Liver (tissue), 9 donors: ENCODE data around the gene MLLT10. TPM values are rescaled to one million over a fixed set of nuclear protein-coding genes. Genes with fewer than 3 reads are reported as not detected.

ENCODE experiments used
- DNase-seq: peaks from one replicate; pipeline ENCODE4 v3.0.0-alpha.2; 2017; ENCODE audit warnings: low spot score
- H3K27ac ChIP-seq, 2 donors: one replicate each; pipeline ENCODE4 v1.7.0; 2013; ENCODE audit warnings: inconsistent platforms in 2 of 2, low read length in 2 of 2, control low read depth in 1 of 2, low read depth in 1 of 2, mild to moderate bottlenecking in 1 of 2
- H3K27me3 ChIP-seq, 4 donors: one replicate each; pipeline versions ENCODE4 v1.6.1 to v1.7.0; 2013; ENCODE audit warnings: low read length in 3 of 4, inconsistent platforms in 1 of 4, mild to moderate bottlenecking in 1 of 4, moderate library complexity in 1 of 4; ENCODE audit not compliant: control insufficient read depth in 4 of 4, insufficient read depth in 4 of 4
- H3K36me3 ChIP-seq, 4 donors: one replicate each; pipeline versions ENCODE4 v1.6.1 to v1.7.0; 2013; ENCODE audit warnings: low read length in 3 of 4, mild to moderate bottlenecking in 3 of 4, low read depth in 1 of 4, moderate library complexity in 1 of 4; ENCODE audit not compliant: control insufficient read depth in 4 of 4, insufficient read depth in 3 of 4
- H3K4me1 ChIP-seq, 4 donors: one replicate each; pipeline versions ENCODE4 v1.6.1 to v1.7.0; 2013; ENCODE audit warnings: low read length in 3 of 4, mild to moderate bottlenecking in 3 of 4, moderate library complexity in 1 of 4; ENCODE audit not compliant: control insufficient read depth in 4 of 4, insufficient read depth in 4 of 4
- H3K4me3 ChIP-seq, 3 donors: one replicate each; pipeline versions ENCODE4 v1.6.1 to v1.7.0; 2013; ENCODE audit warnings: low read length in 3 of 3, control low read depth in 1 of 3, low read depth in 1 of 3, mild to moderate bottlenecking in 1 of 3
- H3K9ac ChIP-seq, 2 donors: one replicate each; pipeline ENCODE4 v1.7.0; 2013; ENCODE audit warnings: low read length in 2 of 2, mild to moderate bottlenecking in 2 of 2, moderate library complexity in 2 of 2, control low read depth in 1 of 2, low read depth in 1 of 2
- H3K9me3 ChIP-seq, 4 donors: one replicate each; pipeline versions ENCODE4 v1.6.1 to v1.7.0; 2013; ENCODE audit warnings: low read length in 3 of 4; ENCODE audit not compliant: control insufficient read depth in 4 of 4
- EGR1 ChIP-seq, 2 donors: IDR thresholded peaks; 2 replicates each; pipeline ENCODE4 v1.6.1; 2016 to 2018; ENCODE audit warnings: antibody characterized with exemption in 2 of 2, low read depth in 2 of 2
- FOXA1 ChIP-seq: IDR thresholded peaks from 2 replicates; pipeline ENCODE4 v1.6.1; 2016; ENCODE audit warnings: antibody characterized with exemption
- FOXA2 ChIP-seq: IDR thresholded peaks from 2 replicates; pipeline ENCODE4 v1.6.1; 2016; ENCODE audit warnings: antibody characterized with exemption
- GABPA ChIP-seq, 2 donors: IDR thresholded peaks in 1 of 2; conservative IDR thresholded peaks in 1 of 2; 2 replicates each; pipeline ENCODE4 v1.6.1; 2016; ENCODE audit warnings: antibody characterized with exemption in 2 of 2, mild to moderate bottlenecking in 1 of 2, moderate library complexity in 1 of 2
- HNF4A ChIP-seq, 2 donors: conservative IDR thresholded peaks; 2 replicates each; pipeline ENCODE4 v1.6.1; 2016; ENCODE audit warnings: antibody characterized with exemption in 2 of 2, mild to moderate bottlenecking in 2 of 2
- HNF4G ChIP-seq: IDR thresholded peaks from 2 replicates; pipeline ENCODE4 v1.6.1; 2016; ENCODE audit warnings: antibody characterized with exemption
- JUND ChIP-seq, 2 donors: IDR thresholded peaks; 2 replicates each; pipeline ENCODE4 v1.6.1; 2016; ENCODE audit warnings: antibody characterized with exemption in 2 of 2
- NR2F2 ChIP-seq: IDR thresholded peaks from 2 replicates; pipeline ENCODE4 v1.6.1; 2016; ENCODE audit warnings: antibody characterized with exemption
- RAD21 ChIP-seq, 2 donors: IDR thresholded peaks; 2 replicates each; pipeline ENCODE4 v1.6.1; 2016; ENCODE audit warnings: antibody characterized with exemption in 2 of 2, mild to moderate bottlenecking in 2 of 2
- RXRA ChIP-seq, 2 donors: IDR thresholded peaks; 2 replicates each; pipeline ENCODE4 v1.6.1; 2017 to 2018; ENCODE audit warnings: antibody characterized with exemption in 2 of 2, mild to moderate bottlenecking in 1 of 2
- SP1 ChIP-seq: IDR thresholded peaks from 2 replicates; pipeline ENCODE4 v1.6.1; 2018; ENCODE audit warnings: antibody characterized with exemption, mild to moderate bottlenecking
- TAF1 ChIP-seq: conservative IDR thresholded peaks from 2 replicates; pipeline ENCODE4 v1.6.1; 2016; ENCODE audit warnings: antibody characterized with exemption, mild to moderate bottlenecking
- YY1 ChIP-seq: IDR thresholded peaks from 2 replicates; pipeline ENCODE4 v1.6.1; 2016; ENCODE audit warnings: antibody characterized with exemption, mild to moderate bottlenecking
- WGBS: extraction: QIAGEN DNeasy Blood & Tissue Kit; methylation state at CpG from one replicate; pipeline ENCODE4 v1.1.7; 2013; 5-methylcytosine and 5-hydroxymethylcytosine counted together
- polyA plus RNA-seq, 2 donors: library from polyadenylated mRNA; stranded (reverse) in 1 of 2; unstranded in 1 of 2; fragments of 200-250 nt in 1 of 2; fragments of >200 nt in 1 of 2; fragmentation: Nextera tagmentation in 1 of 2; extraction: Ambion mirVana in 1 of 2; gene quantifications; one replicate each; pipeline versions ENCODE4 v1.2.1 to v1.2.3, GENCODE V29; 2013 to 2015
- total RNA-seq, 2 donors: library from RNA; depleted of rRNA; stranded (reverse); fragments of >200 nt; gene quantifications; one replicate each; pipeline ENCODE4 v1.2.3, GENCODE V29; 2014
- TF ChIP-seq, protein P1 (sequence below): IDR thresholded peaks from 2 replicates; pipeline ENCODE4 v1.6.1; 2016; ENCODE audit warnings: antibody characterized with exemption
- TF ChIP-seq, protein P2 (sequence below): IDR thresholded peaks from 2 replicates; pipeline ENCODE4 v1.6.1; 2016; ENCODE audit warnings: antibody characterized with exemption
- TF ChIP-seq, protein P3 (sequence below): fragments of 150-350 bp; IDR thresholded peaks from 2 replicates; pipeline ENCODE4 v1.5.1; 2017; ENCODE audit warnings: improper control_type of control experiment, low read depth, low read length; ENCODE audit not compliant: missing input control
- TF ChIP-seq, protein P4 (sequence below): IDR thresholded peaks from 2 replicates; pipeline ENCODE4 v1.6.1; 2016; ENCODE audit warnings: antibody characterized with exemption, mild to moderate bottlenecking
- TF ChIP-seq, protein P5 (sequence below): IDR thresholded peaks from 2 replicates; pipeline ENCODE4 v1.6.1; 2016; ENCODE audit warnings: antibody characterized with exemption
- donor health status: healthy.
- donor health status: healthy.
- donor health status: healthy.
- donor health status: healthy.
- donor health status: healthy.

MLLT10 gene
- total and polyA plus RNA-seq, 4 donors: 11.9 to 47.4 (median 22.6) TPM

DNA sequence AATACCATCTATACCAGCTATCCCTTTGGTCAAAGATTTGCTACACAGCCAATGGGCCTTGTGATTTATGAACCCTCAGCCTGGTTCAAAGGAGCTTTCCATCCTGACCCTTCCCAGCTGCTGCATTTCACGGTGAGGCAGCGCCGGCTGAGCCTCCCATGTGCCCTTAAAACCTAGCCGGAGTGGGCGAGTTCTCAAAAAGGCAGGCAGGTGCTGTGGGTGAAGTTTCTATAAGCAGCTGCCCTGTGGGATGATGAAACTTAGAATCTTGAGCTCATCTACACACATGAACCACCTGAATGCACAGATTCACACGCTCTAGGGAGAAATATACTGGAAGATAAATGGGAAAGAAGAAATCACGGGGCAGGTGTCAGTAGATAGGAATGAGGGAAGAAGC, 224.7 kb downstream of the MLLT10 start:
- H3K27me3 ChIP-seq: no peaks in the 10 kb centered on the region
- DNase-seq: no peak
- TF ChIP-seq, protein P1, sequence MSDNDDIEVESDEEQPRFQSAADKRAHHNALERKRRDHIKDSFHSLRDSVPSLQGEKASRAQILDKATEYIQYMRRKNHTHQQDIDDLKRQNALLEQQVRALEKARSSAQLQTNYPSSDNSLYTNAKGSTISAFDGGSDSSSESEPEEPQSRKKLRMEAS: no peak
- TF ChIP-seq, protein P2, sequence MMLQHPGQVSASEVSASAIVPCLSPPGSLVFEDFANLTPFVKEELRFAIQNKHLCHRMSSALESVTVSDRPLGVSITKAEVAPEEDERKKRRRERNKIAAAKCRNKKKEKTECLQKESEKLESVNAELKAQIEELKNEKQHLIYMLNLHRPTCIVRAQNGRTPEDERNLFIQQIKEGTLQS: no peak
- TF ChIP-seq JUND (IDR thresholded peaks at IDR 0.05): no peak
- TF ChIP-seq NR2F2: no peak
- TF ChIP-seq FOXA2: no peak
- TF ChIP-seq RXRA (IDR thresholded peaks at IDR 0.05): no peak
- TF ChIP-seq, protein P3, sequence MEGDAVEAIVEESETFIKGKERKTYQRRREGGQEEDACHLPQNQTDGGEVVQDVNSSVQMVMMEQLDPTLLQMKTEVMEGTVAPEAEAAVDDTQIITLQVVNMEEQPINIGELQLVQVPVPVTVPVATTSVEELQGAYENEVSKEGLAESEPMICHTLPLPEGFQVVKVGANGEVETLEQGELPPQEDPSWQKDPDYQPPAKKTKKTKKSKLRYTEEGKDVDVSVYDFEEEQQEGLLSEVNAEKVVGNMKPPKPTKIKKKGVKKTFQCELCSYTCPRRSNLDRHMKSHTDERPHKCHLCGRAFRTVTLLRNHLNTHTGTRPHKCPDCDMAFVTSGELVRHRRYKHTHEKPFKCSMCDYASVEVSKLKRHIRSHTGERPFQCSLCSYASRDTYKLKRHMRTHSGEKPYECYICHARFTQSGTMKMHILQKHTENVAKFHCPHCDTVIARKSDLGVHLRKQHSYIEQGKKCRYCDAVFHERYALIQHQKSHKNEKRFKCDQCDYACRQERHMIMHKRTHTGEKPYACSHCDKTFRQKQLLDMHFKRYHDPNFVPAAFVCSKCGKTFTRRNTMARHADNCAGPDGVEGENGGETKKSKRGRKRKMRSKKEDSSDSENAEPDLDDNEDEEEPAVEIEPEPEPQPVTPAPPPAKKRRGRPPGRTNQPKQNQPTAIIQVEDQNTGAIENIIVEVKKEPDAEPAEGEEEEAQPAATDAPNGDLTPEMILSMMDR: no peak
- TF ChIP-seq YY1: no peak
- no peak for TF ChIP-seq FOXA1
- no peak for TF ChIP-seq EGR1 (IDR thresholded peaks at IDR 0.05; ENCODE audit: low read depth in 2 of 2)
- no peak for TF ChIP-seq SP1
- no peak for TF ChIP-seq GABPA (IDR thresholded peaks at IDR 0.05 in 1 of 2, conservative IDR thresholded peaks at IDR 0.05 in 1 of 2)
- no peak for TF ChIP-seq TAF1
- H3K4me1 ChIP-seq: no peaks in the 10 kb centered on the region
- no peaks in the 10 kb centered on the region for H3K9me3 ChIP-seq
- no peak overlapping the region for H3K27ac ChIP-seq
- H3K36me3 ChIP-seq: peaks cover 5 to 11% (median 8%) of the 10 kb centered on the region in 4 donors
- H3K4me3 ChIP-seq: no peak overlapping the region
- no peak overlapping the region for H3K9ac ChIP-seq
- 97% methylated on average over 7 of the region's 7 CpGs for WGBS

DNA sequence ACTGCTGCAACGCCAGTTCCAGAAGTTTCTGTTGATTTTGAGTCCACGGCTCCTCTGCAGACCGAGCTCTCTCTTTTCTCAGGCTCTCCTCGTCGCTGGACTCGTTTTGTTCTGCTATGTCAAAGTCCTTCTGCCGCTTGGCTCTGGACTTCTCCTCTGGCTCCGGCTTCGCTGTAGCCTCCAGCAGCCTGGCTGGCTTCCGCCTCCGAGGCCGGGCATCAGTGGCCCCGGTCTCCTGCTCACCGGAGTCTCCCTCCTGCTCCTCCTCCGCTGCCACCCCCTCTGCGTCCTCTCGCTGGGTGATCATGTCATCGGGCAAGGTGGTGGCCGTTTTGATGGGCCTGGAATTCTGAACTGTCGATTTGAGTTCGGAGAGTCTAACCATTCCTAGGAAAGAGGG, 225.2 kb downstream of the MLLT10 start:
- Histone ChIP-seq H3K4me1 (no peaks in the 10 kb centered on the region), H3K9me3 (no peaks in the 10 kb centered on the region), H3K4me3 (no peak overlapping the region), H3K27me3 (no peaks in the 10 kb centered on the region), H3K9ac (no peak overlapping the region), H3K27ac (no peak overlapping the region), H3K36me3 (peaks cover 5 to 11% (median 8%) of the 10 kb centered on the region in 4 donors)
- DNase-seq: no peak
- TF ChIP-seq RAD21 (IDR thresholded peaks at IDR 0.05) (no peak), TAF1 (no peak), YY1 (no peak), HNF4G (no peak), HNF4A (conservative IDR thresholded peaks at IDR 0.05) (no peak), RXRA (IDR thresholded peaks at IDR 0.05) (no peak), GABPA (IDR thresholded peaks at IDR 0.05 in 1 of 2, conservative IDR thresholded peaks at IDR 0.05 in 1 of 2) (no peak)
- TF ChIP-seq, protein P2: no peak
- TF ChIP-seq, protein P4, sequence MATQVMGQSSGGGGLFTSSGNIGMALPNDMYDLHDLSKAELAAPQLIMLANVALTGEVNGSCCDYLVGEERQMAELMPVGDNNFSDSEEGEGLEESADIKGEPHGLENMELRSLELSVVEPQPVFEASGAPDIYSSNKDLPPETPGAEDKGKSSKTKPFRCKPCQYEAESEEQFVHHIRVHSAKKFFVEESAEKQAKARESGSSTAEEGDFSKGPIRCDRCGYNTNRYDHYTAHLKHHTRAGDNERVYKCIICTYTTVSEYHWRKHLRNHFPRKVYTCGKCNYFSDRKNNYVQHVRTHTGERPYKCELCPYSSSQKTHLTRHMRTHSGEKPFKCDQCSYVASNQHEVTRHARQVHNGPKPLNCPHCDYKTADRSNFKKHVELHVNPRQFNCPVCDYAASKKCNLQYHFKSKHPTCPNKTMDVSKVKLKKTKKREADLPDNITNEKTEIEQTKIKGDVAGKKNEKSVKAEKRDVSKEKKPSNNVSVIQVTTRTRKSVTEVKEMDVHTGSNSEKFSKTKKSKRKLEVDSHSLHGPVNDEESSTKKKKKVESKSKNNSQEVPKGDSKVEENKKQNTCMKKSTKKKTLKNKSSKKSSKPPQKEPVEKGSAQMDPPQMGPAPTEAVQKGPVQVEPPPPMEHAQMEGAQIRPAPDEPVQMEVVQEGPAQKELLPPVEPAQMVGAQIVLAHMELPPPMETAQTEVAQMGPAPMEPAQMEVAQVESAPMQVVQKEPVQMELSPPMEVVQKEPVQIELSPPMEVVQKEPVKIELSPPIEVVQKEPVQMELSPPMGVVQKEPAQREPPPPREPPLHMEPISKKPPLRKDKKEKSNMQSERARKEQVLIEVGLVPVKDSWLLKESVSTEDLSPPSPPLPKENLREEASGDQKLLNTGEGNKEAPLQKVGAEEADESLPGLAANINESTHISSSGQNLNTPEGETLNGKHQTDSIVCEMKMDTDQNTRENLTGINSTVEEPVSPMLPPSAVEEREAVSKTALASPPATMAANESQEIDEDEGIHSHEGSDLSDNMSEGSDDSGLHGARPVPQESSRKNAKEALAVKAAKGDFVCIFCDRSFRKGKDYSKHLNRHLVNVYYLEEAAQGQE: no peak
- TF ChIP-seq, protein P5, sequence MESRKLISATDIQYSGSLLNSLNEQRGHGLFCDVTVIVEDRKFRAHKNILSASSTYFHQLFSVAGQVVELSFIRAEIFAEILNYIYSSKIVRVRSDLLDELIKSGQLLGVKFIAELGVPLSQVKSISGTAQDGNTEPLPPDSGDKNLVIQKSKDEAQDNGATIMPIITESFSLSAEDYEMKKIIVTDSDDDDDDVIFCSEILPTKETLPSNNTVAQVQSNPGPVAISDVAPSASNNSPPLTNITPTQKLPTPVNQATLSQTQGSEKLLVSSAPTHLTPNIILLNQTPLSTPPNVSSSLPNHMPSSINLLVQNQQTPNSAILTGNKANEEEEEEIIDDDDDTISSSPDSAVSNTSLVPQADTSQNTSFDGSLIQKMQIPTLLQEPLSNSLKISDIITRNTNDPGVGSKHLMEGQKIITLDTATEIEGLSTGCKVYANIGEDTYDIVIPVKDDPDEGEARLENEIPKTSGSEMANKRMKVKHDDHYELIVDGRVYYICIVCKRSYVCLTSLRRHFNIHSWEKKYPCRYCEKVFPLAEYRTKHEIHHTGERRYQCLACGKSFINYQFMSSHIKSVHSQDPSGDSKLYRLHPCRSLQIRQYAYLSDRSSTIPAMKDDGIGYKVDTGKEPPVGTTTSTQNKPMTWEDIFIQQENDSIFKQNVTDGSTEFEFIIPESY: no peak
- TF ChIP-seq, protein P1: no peak
- TF ChIP-seq, protein P3: no peak
- WGBS: 97% methylated on average over 21 of the region's 21 CpGs
